K562 (cell line): ENCODE measurements around the gene LAMB2. TPM values are rescaled to one million over a fixed set of nuclear protein-coding genes. Genes with fewer than 3 reads are reported as not detected.

ENCODE experiments used
- BCL6 ChIP-seq: fragments of 250-450 bp; sonication (Bioruptor Pico); IDR thresholded peaks from 2 replicates; pipeline ENCODE4 v1.4.0; 2020
- BRD4 ChIP-seq: fragments of 200-600 bp; sonication (generic); IDR thresholded peaks from 2 replicates; pipeline ENCODE4 v1.6.1; 2017; ENCODE audit warnings: inconsistent platforms
- C11orf30 ChIP-seq: fragments of 450-650 bp; IDR thresholded peaks from 2 replicates; pipeline ENCODE4 v1.6.1; 2016; ENCODE audit warnings: low read depth, mild to moderate bottlenecking
- CBX2 ChIP-seq: fragments of 200-600 bp; sonication (generic); IDR thresholded peaks from one replicate; pipeline ENCODE4 v1.6.1; 2012; ENCODE audit warnings: mild to moderate bottlenecking, low read length, inconsistent platforms; ENCODE audit not compliant: insufficient read depth, poor library complexity, severe bottlenecking
- ETS2 ChIP-seq: IDR thresholded peaks from 2 replicates; pipeline ENCODE4 v1.6.1; 2016; ENCODE audit warnings: borderline replicate concordance, missing genetic modification characterization, mild to moderate bottlenecking, moderate library complexity, missing compliant biosample characterization; ENCODE audit not compliant: poor library complexity, severe bottlenecking
- GTF2F1 ChIP-seq: IDR thresholded peaks from 2 replicates; pipeline ENCODE4 v1.6.1; 2011; ENCODE audit warnings: low read depth, low read length, improper control_type of control experiment
- HEY1 ChIP-seq: fragments of 250-450 bp; sonication (Bioruptor Pico); IDR thresholded peaks from 2 replicates; pipeline ENCODE4 v1.5.0; 2020; ENCODE audit warnings: mild to moderate bottlenecking, moderate library complexity, borderline replicate concordance
- KLF13 ChIP-seq: fragments of 450-650 bp; IDR thresholded peaks from 2 replicates; pipeline ENCODE4 v1.6.1; 2016; ENCODE audit warnings: missing genetic modification characterization, low read depth, mild to moderate bottlenecking, missing compliant biosample characterization, moderate library complexity, borderline replicate concordance
- MCM7 ChIP-seq, 2 experiments: fragments of 450-650 bp; IDR thresholded peaks; 2 replicates each; pipeline ENCODE4 v1.6.1; 2016 to 2018
- NCOR1 ChIP-seq: fragments of 450-650 bp; IDR thresholded peaks from 2 replicates; pipeline ENCODE4 v1.6.1; 2016; ENCODE audit warnings: mild to moderate bottlenecking, moderate library complexity
- PATZ1 ChIP-seq: fragments of 250-450 bp; sonication (Bioruptor Pico); IDR thresholded peaks from 2 replicates; pipeline ENCODE4 v1.5.0; 2020; ENCODE audit warnings: mild to moderate bottlenecking, borderline replicate concordance
- PPARD ChIP-seq: fragments of 250-450 bp; sonication (Bioruptor Pico); IDR thresholded peaks from 2 replicates; pipeline ENCODE4 v1.8.0; 2022; ENCODE audit warnings: inconsistent platforms, mild to moderate bottlenecking, moderate library complexity
- RBFOX2 ChIP-seq: fragments of 200-400 bp; formaldehyde crosslinking; IDR thresholded peaks from 2 replicates; pipeline ENCODE4 v1.6.1; 2017; ENCODE audit warnings: low read depth, mild to moderate bottlenecking, low read length, moderate library complexity
- RUNX1 ChIP-seq: sonication (generic); IDR thresholded peaks from 2 replicates; pipeline ENCODE4 v1.6.1; 2016; ENCODE audit warnings: antibody characterized with exemption, low read depth
- THRA ChIP-seq: fragments of 450-650 bp; IDR thresholded peaks from 2 replicates; pipeline ENCODE4 v1.6.1; 2017; ENCODE audit warnings: mild to moderate bottlenecking, moderate library complexity
- TRIM25 ChIP-seq: fragments of 450-650 bp; IDR thresholded peaks from 2 replicates; pipeline ENCODE4 v1.7.0; 2016; ENCODE audit warnings: borderline replicate concordance
- ZFX ChIP-seq: sonication (generic); formaldehyde crosslinking; IDR thresholded peaks from 2 replicates; pipeline ENCODE4 v1.8.0; 2022; ENCODE audit warnings: mild to moderate bottlenecking, missing genetic modification reagents, moderate library complexity
- ZNF184 ChIP-seq: sonication (generic); formaldehyde crosslinking; IDR thresholded peaks from 2 replicates; pipeline ENCODE4 v1.5.0; 2020; ENCODE audit warnings: missing genetic modification reagents
- ZNF316 ChIP-seq: fragments of 450-650 bp; IDR thresholded peaks from 2 replicates; pipeline ENCODE4 v1.6.1; 2016
- ZNF511 ChIP-seq: sonication (generic); formaldehyde crosslinking; IDR thresholded peaks from 2 replicates; pipeline ENCODE4 v1.8.0; 2022; ENCODE audit warnings: mild to moderate bottlenecking, missing genetic modification reagents
- polyA plus RNA-seq, 8 experiments: library from polyadenylated mRNA; depleted of rRNA in 4 of 8; stranded (reverse) in 5 of 8; unstranded in 3 of 8; fragments of >200 nt; fragmentation: Nextera tagmentation in 2 of 8; fragmentation: Illumina TruSeq in 1 of 8; extraction: Ambion mirVana in 2 of 8; extraction: Trizol in 1 of 8; gene quantifications; 2 replicates each; pipeline versions ENCODE4 v1.2.1 to v1.2.3, GENCODE V29; 2011 to 2014; ENCODE audit warnings: inconsistent platforms in 1 of 8, missing spikeins in 1 of 8
- total RNA-seq, 7 experiments: library from RNA; depleted of rRNA in 6 of 7; stranded (reverse); fragments of >200 nt in 6 of 7; fragmentation: Illumina TruSeq in 2 of 7; extraction: Trizol in 2 of 7; gene quantifications; 2 replicates each; pipeline versions ENCODE4 v1.2.1 to v1.2.3, GENCODE V29; 2011 to 2021; ENCODE audit warnings: low replicate concordance in 1 of 7
- TF ChIP-seq, protein P1 (sequence below): sonication (generic); formaldehyde crosslinking; IDR thresholded peaks from 2 replicates; pipeline ENCODE4 v1.8.1; 2022; ENCODE audit warnings: missing genetic modification reagents

The LAMB2 gene
- total and polyA plus RNA-seq, 9 of the 15 experiments (the other 6 are each of a cell fraction or from before 2014, with no cell fraction given): 1.4 to 26.0 (median 16.2) TPM

DNA sequence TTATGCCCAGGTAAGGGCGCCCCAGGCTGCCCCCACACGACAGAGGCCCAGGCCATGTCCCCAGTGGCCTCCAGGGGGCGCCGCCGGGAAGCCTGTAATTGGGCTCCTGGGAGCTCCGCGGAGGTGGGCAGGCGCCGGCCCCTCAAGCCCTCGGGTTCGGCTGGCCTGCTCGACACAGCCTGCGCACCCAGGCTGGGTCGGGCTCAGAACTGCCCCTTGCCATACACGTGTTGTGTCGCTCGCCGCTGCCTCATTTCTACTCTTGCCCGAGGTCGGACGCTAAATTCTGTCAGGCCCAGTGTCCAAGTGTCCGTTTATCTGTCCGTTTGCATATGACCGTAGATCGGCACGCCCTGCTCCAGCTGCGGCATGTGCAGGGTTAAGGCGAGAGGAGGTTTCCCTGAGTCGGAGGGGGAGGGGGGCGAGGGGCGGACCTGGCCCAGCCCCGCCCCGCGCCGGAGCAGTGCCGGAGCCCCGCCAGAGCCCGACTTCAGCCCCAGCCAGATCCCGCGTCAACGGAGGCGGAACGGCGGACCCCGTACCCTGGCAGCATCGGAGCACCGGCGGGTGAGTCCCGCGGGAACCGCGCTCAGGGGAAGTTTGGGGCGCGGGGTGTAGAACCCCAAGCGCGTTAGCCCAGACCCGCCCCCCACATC is 38.4 kb upstream of the LAMB2 start, which contains the start of gene KLHDC8B (continued):
- TF ChIP-seq CBX2 (no peak), PPARD (CRISPR knock-in tag) (no peak), NCOR1 (peak; percentile 76), TRIM25 (no peak), KLF13 (peak; percentile 34; the same call in 1 of the 2 replicates), HEY1 (CRISPR knock-in tag) (no peak), ZNF511 (CRISPR knock-in tag) (no peak), ZNF184 (no peak), GTF2F1 (no peak), PATZ1 (CRISPR knock-in tag) (no peak), ZFX (peak; percentile 91), RBFOX2 (peak; percentile 86), C11orf30 (no peak), ETS2 (no peak), ZNF316 (no peak), BRD4 (no peak), RUNX1 (no peak), THRA (no peak), BCL6 (CRISPR knock-in tag) (no peak), MCM7 (IDR thresholded peaks at IDR 0.05) (no peak)
- TF ChIP-seq, protein P1, sequence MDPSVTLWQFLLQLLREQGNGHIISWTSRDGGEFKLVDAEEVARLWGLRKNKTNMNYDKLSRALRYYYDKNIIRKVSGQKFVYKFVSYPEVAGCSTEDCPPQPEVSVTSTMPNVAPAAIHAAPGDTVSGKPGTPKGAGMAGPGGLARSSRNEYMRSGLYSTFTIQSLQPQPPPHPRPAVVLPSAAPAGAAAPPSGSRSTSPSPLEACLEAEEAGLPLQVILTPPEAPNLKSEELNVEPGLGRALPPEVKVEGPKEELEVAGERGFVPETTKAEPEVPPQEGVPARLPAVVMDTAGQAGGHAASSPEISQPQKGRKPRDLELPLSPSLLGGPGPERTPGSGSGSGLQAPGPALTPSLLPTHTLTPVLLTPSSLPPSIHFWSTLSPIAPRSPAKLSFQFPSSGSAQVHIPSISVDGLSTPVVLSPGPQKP (CRISPR knock-in tag): no peak
